Activated T-helper 9 cell treated with anti-CD3 and anti-CD28 coated beads, Interleukin-2, amount 50 U/mL, for 16 hours (primary cell): ENCODE data around the gene HNF1A.
"Not testable (repeated sequence)": the region's sequence is repeated elsewhere in the genome, so short reads cannot be mapped to it uniquely, and the experiment has no call there.

Experiments used
- DNase-seq: peaks from one replicate; pipeline ENCODE4 v3.0.0-alpha.2; 2020; ENCODE audit warnings: low read depth

The HNF1A gene

DNA sequence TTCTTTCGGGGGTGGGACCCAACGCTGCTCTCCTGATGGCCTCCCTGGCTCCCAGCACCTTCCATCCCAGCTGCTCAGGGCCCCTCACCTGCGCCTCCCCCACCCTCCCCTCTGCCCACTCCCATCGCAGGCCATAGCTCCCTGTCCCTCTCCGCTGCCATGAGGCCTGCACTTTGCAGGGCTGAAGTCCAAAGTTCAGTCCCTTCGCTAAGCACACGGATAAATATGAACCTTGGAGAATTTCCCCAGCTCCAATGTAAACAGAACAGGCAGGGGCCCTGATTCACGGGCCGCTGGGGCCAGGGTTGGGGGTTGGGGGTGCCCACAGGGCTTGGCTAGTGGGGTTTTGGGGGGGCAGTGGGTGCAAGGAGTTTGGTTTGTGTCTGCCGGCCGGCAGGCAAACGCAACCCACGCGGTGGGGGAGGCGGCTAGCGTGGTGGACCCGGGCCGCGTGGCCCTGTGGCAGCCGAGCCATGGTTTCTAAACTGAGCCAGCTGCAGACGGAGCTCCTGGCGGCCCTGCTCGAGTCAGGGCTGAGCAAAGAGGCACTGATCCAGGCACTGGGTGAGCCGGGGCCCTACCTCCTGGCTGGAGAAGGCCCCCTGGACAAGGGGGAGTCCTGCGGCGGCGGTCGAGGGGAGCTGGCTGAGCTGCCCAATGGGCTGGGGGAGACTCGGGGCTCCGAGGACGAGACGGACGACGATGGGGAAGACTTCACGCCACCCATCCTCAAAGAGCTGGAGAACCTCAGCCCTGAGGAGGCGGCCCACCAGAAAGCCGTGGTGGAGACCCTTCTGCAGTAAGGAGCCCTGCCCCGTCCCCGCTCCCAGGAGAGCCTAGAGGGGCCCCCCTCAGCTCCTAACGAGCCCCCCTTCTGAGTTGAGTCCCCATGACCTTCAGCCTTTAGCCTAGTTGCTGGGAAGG, at the start of gene HNF1A:
Gene HNF1A, plus strand, starts transcription at position 248 of the 924 bp plus-strand sequence. Its CDS starts 226 bp downstream, at position 474.
- no peak for DNase-seq

- no peak for DNase-seq
These were observed 49.3 kb upstream of the HNF1A start for GRCh38 chr12:120928864-120929652.

DNA sequence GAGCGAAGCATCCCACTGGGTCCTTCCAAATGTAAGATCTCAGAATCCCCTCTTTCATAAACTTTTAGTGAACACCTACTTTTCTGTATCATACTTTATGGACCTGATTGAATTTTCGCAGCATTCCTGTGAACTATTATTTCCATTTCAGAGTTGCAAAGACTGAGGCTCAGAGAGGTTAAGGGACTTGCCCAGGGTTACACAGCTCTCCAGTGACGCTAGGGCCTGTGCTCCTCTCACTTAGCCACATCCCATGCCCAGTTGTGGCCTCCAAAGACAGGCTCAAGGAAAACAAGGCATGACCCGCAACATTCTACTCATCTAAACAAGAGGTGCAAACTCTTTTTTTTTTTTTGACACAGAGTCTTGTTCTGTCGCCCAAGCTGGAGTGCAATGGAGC, 48.3 kb upstream of the HNF1A start:
- no peak for DNase-seq

- DNase-seq = no peak
These were observed 46.3 kb upstream of the HNF1A start for GRCh38 chr12:120932058-120932457.

DNA sequence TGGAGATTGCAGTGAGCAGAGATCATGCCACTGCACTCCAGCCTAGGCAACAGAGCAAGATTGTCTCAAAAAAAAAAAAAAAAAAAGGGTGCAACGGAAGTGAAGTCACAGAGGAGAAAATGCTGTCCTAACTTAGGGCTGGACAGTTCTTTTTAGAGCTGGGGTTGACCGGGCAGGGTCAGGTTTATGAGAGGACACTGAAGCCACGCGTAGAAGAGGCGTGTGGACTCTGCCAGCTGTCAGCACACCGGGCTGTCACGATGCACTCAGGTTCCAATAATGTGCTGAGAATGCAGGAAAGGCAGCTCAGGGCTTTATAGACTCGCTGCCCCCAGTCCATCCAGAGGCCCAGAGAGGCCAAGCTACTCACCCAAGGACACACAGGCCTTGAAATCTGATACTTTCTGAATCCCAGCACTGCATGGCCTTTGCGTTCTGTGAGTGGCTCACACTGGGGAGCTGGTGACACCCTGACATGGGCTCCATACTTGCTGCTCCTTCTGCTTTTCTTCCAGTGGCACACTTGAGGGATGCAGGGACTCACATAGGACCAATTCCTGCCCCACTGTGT, 45.3 kb upstream of the HNF1A start:
- no peak for DNase-seq

DNA sequence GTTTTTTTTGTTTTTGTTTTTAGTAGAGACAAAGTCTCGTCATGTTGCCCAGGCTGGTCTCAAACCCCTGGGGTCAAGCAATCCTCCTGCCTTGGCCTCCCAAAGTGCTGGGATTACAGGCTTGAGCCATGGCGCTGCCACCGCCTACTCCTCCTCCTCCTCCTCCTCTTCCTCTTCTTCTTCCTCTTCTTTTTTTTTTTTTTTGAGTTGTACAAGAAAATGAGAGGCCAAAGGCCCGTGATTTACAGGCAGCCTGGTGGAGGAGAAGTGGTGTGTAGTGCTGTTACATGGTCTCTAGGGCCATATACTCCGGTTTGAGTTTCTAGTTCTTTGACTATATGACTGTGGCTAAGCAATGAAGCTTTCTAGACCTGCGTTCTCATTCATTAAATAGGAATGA, 44.6 kb upstream of the HNF1A start:
- no peak for DNase-seq

GRCh38 chr12:120936197-120936596, 42.1 kb upstream of the HNF1A start:
- no peak for DNase-seq

DNA sequence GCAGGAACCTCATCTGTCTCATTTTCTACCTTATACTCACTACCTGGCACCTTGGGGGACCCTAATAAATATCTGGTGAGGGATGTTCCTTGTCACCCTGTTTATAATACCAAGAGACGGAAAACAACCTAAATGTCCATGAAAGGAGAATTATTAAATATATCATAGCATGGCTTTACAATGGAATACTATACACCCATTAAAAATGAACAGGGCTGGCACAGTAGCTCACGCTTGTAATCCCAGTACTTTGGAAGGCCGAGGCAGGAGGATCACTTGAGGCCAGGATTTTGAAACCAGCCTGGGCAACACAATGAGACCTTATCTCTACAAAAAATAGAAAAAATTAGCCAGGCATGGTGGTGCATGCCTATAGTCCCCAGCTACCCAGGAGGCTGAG, 39.8 kb upstream of the HNF1A start:
- no peak for DNase-seq

DNA sequence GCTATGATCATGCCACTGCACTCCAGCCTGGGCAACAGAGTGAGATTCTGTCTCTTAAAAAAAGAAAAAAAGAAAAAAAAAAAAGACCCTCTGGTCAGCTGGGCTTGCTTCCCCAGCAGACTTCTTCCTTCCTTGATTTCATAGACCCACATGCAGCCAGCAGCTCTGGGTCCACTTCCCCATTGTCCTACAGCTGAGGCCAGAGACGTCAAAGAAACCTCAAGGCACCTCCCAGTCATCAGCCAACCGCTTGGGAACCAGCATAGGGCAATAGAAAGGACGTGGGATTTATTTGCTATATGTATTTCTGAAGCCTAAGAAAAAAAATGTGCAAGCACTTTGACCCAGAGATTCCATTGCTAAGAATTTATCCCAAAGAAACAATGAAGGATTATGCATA, 38.8 kb upstream of the HNF1A start:
- no peak for DNase-seq

DNA sequence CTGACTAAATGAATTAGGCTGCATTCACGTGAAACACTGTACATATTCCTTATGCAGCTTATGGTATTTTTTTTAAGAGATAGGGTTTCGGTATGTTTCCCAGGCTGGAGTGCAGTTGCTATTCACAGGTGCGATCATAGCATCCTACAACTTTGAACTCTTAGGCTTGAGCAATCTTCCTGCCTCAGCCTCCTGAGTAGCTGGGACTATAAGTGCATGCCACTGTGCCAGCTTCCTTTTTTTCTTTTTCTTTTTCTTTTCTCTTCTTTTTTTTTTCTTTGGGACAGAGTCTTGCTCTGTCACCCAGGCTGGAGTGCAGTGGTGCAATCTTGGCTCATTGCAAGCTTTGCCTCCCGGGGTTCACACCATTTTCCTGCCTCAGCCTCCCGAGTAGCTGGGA, 38.3 kb upstream of the HNF1A start:
- DNase-seq = no peak

DNA sequence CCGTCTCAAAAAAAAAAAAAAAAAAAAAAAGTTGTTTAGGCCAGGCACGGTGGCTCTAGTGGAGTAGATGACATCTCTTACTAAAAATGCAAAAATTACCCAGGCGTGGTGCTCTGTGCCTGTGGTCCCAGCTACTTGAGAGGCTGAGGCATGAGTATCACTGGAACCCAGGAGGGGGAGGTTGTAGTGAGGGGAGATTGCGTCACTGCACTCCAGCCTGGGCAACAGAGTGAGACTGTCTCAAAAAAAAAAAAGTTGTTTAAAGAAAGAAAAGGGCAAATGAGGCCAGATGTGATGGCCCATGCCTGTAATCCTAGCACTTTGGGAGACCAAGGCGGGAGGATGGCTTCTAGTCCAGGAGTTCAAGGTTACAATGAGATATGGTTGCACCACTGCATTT, 37.5 kb upstream of the HNF1A start:
- no peak for DNase-seq

DNA sequence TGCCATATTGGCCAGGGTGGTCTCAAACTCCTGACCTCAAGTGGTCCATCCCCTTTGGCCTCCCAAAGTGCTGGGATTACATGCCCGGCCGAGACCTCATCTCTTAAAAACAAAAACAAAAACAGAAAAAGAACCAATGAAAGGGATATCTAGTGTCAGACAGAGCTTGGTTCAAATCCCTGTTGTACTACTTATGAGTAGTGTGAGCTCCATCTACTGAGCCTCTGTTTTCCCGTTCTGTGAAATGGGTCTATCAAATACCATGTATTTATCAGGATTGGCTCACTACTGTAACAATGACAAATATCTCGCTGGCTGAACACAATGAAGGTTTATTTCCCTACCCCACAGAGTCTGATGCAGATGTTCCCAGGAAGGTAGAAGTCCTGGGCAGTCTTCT, 36.9 kb upstream of the HNF1A start:
- no peak for DNase-seq

DNA sequence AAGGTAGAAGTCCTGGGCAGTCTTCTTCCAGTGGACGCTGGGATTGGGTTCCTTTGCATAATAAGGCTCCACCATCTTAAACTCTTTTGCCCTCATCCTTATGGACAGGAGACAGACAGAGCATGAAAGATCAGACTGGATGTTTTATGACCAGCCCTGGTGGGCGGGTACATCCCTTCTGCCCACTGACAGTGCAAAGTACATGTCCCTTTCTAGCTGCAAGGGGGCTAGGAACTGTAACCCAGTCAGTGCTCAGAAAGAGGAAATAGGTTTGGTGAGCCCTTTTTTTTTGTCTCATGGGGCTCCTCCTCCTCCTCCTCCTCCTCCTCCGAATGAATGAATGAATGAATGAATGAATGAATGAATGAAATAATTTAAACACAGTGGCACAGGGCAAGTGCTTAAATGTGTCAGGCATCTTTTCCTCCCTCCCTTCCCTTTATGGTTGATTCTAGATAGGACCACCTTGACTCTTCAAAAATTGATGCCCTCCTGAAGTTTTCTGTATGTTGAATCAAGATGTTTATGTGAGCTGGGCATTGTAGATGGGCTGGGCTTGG, 36.4 kb upstream of the HNF1A start:
- no peak for DNase-seq

DNA sequence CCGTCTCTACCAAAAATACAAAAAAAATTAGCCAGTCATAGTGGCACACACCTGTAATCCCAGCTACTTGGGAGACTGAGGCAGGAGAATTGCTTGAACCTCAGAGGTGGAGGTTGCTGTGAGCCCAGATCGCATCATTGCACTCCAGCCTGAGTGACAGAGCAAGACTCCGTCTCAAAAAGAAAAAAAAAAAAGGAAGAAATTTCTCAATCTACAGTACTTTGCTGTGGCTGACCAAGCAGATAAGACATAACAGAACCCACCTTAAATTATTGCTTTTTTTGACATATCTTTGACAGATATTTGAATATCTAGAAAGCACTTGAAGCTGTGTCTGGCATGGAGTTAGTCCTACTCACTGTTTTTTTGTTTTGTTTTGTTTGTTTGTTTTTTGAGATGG, 34.9 kb upstream of the HNF1A start:
- DNase-seq = no peak

- peak; percentile 45 for DNase-seq
These were observed 33.6 kb upstream of the HNF1A start for GRCh38 chr12:120944645-120945217.

- DNase-seq = not testable (repeated sequence)
These were observed 32.8 kb upstream of the HNF1A start for GRCh38 chr12:120945516-120945915.

GRCh38 chr12:120950260-120950799, 28.0 kb upstream of the HNF1A start:
- not testable (repeated sequence) for DNase-seq

DNA sequence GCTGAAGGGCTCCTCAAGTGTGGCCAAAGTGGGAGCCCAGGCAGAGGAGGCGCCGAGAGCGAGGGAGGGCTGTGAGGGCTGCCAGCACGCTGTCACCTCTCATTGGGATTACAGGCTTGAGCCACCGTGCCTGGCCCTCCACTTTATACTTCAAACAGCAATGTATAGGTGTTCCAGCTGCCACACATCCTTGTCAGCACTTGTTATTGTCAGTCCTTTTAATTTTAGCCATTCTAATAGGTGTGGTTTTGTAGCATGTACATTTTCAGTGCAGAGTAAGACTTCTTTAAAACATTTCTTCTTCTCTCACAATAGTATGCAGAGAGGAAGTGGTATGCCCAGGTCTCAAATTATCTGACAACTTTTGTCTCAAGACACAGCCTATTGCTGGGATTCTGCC, 27.5 kb upstream of the HNF1A start:
- DNase-seq = no peak

DNA sequence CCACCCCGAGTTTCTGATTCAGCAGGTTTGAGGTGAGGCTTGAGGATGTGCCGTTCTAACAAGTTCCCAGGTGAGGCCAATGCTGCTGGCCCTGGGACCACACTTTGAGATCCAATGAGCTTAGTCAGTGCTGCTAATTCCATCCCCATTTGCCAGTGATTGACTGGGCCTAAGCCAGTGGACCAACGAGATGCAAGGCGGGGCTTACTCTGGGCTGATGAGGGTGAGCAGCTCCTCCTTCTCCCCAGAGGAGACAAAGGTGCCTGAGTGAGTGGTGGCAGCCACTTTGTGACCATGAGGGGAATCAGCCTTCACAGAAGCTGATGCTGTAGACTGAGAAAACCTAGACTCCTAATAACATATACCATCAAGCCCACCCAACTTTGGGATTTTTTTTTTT, 23.1 kb upstream of the HNF1A start:
- DNase-seq = no peak

DNA sequence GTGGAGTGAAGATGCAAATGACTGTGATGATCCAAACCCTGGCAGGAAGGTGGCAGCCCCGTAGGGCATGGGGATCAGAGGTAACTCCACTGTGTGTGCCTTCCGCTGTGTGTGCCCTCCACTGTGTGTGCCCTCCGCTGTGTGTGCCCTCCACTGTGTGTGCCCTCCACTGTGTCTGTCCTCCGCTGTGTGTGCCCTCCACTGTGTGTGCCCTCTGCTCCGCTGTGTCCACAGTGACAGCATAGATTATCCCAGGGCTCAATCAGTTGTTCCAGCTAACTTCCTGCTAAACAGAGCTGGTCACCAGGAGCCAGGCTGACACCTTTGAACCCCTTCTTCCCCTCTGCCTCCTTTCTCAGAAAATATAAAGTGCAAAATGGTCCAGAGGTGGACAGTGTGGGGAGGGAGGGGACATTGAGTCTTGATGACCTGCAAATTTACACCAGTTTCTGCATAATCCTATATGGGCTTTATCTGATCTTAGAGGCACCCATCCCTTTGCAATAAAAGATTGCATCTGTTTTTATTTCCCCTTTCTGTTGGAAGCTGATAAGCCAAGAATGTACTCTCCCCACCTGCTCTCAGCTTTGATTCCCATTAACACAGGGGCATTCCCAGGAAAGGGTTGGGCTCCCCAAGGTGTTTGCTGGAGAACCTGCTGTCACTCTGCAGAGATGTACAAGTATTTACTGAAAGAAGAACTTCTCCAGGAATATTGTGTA, 21.6 kb upstream of the HNF1A start:
- DNase-seq = no peak
